Activated CD4-positive, alpha-beta T cell treated with anti-CD3 and anti-CD28 coated beads for 36 hours (primary cell): Measurements from ENCODE around the gene HPS6. TPM values are rescaled to one million over a fixed set of nuclear protein-coding genes. Genes with fewer than 3 reads are reported as not detected.
"Not testable (repeated sequence)": the region's sequence is repeated elsewhere in the genome, so short reads cannot be mapped to it uniquely, and the experiment has no call there.

Source experiments
- ATAC-seq: fragments of 200-7000 bp; cut with Tn5 transposase; one replicate; pipeline ENCODE4 v1.10.0; 2021; ENCODE audit warnings: mild to moderate bottlenecking, moderate library complexity
- CTCF ChIA-PET: fragments of 350-600 bp; sonication (Branson Sonifier 250); formaldehyde crosslinking; loops from one replicate; lab custom pipeline; 2021; ENCODE audit warnings: antibody characterized with exemption; lab: Charles Lee
- POLR2A ChIA-PET: fragments of 350-600 bp; sonication (Branson Sonifier 250); formaldehyde crosslinking; loops from one replicate; lab custom pipeline; 2021; ENCODE audit warnings: antibody characterized with exemption, inconsistent platforms; lab: Charles Lee
- DNase-seq: peaks from one replicate; pipeline ENCODE4 v3.0.0-alpha.2; 2020
- H3K27ac Mint-ChIP-seq: one replicate; pipeline ENCODE4 v1.8.0; 2021; ENCODE audit warnings: mixed read lengths
- H3K27me3 Mint-ChIP-seq: one replicate; pipeline ENCODE4 v1.8.0; 2021; ENCODE audit warnings: mixed read lengths
- H3K36me3 Mint-ChIP-seq: one replicate; pipeline ENCODE4 v1.8.0; 2021; ENCODE audit warnings: low read depth, mixed read lengths
- H3K4me1 Mint-ChIP-seq: one replicate; pipeline ENCODE4 v1.8.0; 2021; ENCODE audit warnings: mixed read lengths
- H3K4me3 Mint-ChIP-seq: one replicate; pipeline ENCODE4 v1.8.0; 2021; ENCODE audit warnings: mild to moderate bottlenecking, moderate library complexity, mixed read lengths
- H3K9me3 Mint-ChIP-seq: one replicate; pipeline ENCODE4 v1.8.0; 2021; ENCODE audit warnings: low read depth, mixed read lengths
- intact Hi-C, 2 experiments: fragments of 100-400 bp; cut with DNase I in 1 of 2; cut with micrococcal nuclease in 1 of 2; formaldehyde crosslinking; loops; one replicate each; pipeline versions ENCODE4 v1.14.2 to v1.15.1; 2022 to 2024; cut with DNase I, micrococcal nuclease
- total RNA-seq, 2 experiments: library from RNA; stranded (reverse); gene quantifications; one replicate each; pipeline ENCODE4 v1.2.3, GENCODE V29; 2021

The HPS6 gene
- 10 to 100 TPM; 12.9 to 18.9 TPM for total RNA-seq

GRCh38 chr10:102064868-102065560 lies at the start of gene HPS6:
HPS6 (plus strand) TSS chr10:102065349; CDS start chr10:102065475, 126 bp downstream.
- no peaks in the 10 kb centered on the region for H3K9me3 Mint-ChIP-seq
- ChIA-PET CTCF (interaction anchor here (0.6 to 1.6 kb wide), 3 partner anchors 10 to 92 kb away, joined by 3 to 6 read pairs (median 3); no protein-coding TSS in a partner anchor), POLR2A (no interaction called here)
- peak within 1 kb of the TSS; percentile 79 for H3K4me3 Mint-ChIP-seq
- peaks cover 22% of the 10 kb centered on the region for H3K4me1 Mint-ChIP-seq
- ATAC-seq (peak; percentile 99), DNase-seq (peak; percentile 94)
- intact Hi-C loops: loop anchor here (1.0 to 5.0 kb wide), 10 partner anchors 9 to 373 kb away; partner anchors contain the start of genes ARMH3 (in 2 of the 2), OGA (in 2 of the 2), NOLC1 (in 1 of the 2) and NPM3 (in 1 of the 2)
- H3K27me3 Mint-ChIP-seq: no peaks in the 10 kb centered on the region
- peak within 1 kb of the TSS; percentile 88 for H3K27ac Mint-ChIP-seq
- H3K36me3 Mint-ChIP-seq: no peaks in the 10 kb centered on the region

- Mint-ChIP-seq H3K9me3 (no peaks in the 10 kb centered on the region), H3K36me3 (peaks cover 11% of the 10 kb centered on the region), H3K27me3 (no peaks in the 10 kb centered on the region), H3K27ac (peak overlapping the region; percentile 45), H3K4me3 (no peak overlapping the region), H3K4me1 (peaks cover 2% of the 10 kb centered on the region)
- ChIA-PET POLR2A (no interaction called here), CTCF (interaction anchor here (0.7 to 4.0 kb wide), 2 partner anchors 8 to 349 kb away, joined by 3 to 17 read pairs; no protein-coding TSS in a partner anchor)
- intact Hi-C loops: no loop called here
- DNase-seq (no peak), ATAC-seq (no peak)
Measured at GRCh38 chr10:102016416-102016815, 48.7 kb upstream of the HPS6 start.

- ChIA-PET CTCF (interaction anchor here (1.1 to 4.0 kb wide), 2 partner anchors 9 to 176 kb away, joined by 3 to 17 read pairs; no protein-coding TSS in a partner anchor), POLR2A (no interaction called here)
- H3K9me3 Mint-ChIP-seq: no peaks in the 10 kb centered on the region
- DNase-seq (no peak), ATAC-seq (no peak)
- no peak overlapping the region for H3K27ac Mint-ChIP-seq
- no peak overlapping the region for H3K4me3 Mint-ChIP-seq
- H3K4me1 Mint-ChIP-seq: peaks cover 2% of the 10 kb centered on the region
- intact Hi-C loops: no loop called here
- no peaks in the 10 kb centered on the region for H3K27me3 Mint-ChIP-seq
- H3K36me3 Mint-ChIP-seq: peaks cover 14% of the 10 kb centered on the region
Measured at GRCh38 chr10:102017295-102017694, 47.9 kb upstream of the HPS6 start.

GRCh38 chr10:102020938-102021337 lies 44.2 kb upstream of the HPS6 start:
- H3K4me3 Mint-ChIP-seq: no peak overlapping the region
- peak; percentile 32 for DNase-seq
- CTCF ChIA-PET: interaction anchor here (0.8 to 0.9 kb wide), 2 partner anchors 11 to 52 kb away, joined by 3 to 6 read pairs; no protein-coding TSS in a partner anchor
- H3K9me3 Mint-ChIP-seq: no peaks in the 10 kb centered on the region
- H3K27ac Mint-ChIP-seq: no peak overlapping the region
- intact Hi-C loops: no loop called here
- POLR2A ChIA-PET: interaction anchor here (0.6 kb wide), 1 partner anchor 653 kb away, joined by 6 read pairs; no protein-coding TSS in a partner anchor
- ATAC-seq: peak; percentile 68
- H3K36me3 Mint-ChIP-seq: peaks cover 16% of the 10 kb centered on the region
- no peaks in the 10 kb centered on the region for H3K27me3 Mint-ChIP-seq
- H3K4me1 Mint-ChIP-seq: peaks cover 2% of the 10 kb centered on the region

- no peak for DNase-seq
- ChIA-PET POLR2A (no interaction called here), CTCF (interaction anchor here (0.6 kb wide), 1 partner anchor 13 kb away, joined by 3 read pairs; no protein-coding TSS in a partner anchor)
- intact Hi-C loops: no loop called here
- Mint-ChIP-seq H3K4me1 (peaks cover 2% of the 10 kb centered on the region), H3K9me3 (no peaks in the 10 kb centered on the region), H3K4me3 (no peak overlapping the region), H3K27me3 (no peaks in the 10 kb centered on the region), H3K36me3 (peaks cover 22% of the 10 kb centered on the region), H3K27ac (no peak overlapping the region)
- ATAC-seq: no peak
Measured at GRCh38 chr10:102024799-102025198, 40.4 kb upstream of the HPS6 start.

- POLR2A ChIA-PET: no interaction called here
Measured at GRCh38 chr10:102027261-102027660, 37.9 kb upstream of the HPS6 start.

DNA sequence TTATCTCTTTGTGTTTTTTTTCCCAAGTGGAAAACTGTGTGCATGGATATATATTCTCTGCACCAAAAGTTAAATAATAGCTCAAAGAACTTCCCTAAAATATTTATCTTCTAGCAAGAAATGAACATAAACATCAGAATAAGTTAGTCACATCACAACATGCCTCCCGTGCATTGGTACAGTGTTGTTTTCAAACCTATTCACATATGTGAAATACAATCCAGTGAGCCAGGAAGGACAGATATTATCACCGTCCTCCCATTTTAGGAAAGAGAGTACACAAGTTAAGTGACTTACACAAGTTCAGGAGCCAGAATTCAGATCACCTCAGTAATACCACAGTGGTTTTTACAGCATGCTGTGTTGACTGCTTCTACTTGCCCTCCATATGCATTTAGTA lies 31.4 kb upstream of the HPS6 start:
- POLR2A ChIA-PET: no interaction called here
- DNase-seq (no peak), ATAC-seq (no peak)
- Mint-ChIP-seq H3K27ac (no peak overlapping the region), H3K27me3 (no peaks in the 10 kb centered on the region), H3K9me3 (no peaks in the 10 kb centered on the region), H3K4me3 (no peak overlapping the region), H3K36me3 (peaks cover 31% of the 10 kb centered on the region), H3K4me1 (no peaks in the 10 kb centered on the region)
- intact Hi-C loops: no loop called here
- CTCF ChIA-PET: interaction anchor here (1.5 kb wide), 1 partner anchor 24 kb away, joined by 3 read pairs; no protein-coding TSS in a partner anchor

More at GRCh38 chr10:102027261-102027660, 37.9 kb upstream of the HPS6 start:
- no peak overlapping the region for H3K4me3 Mint-ChIP-seq
- intact Hi-C loops: no loop called here
- H3K27ac Mint-ChIP-seq: no peak overlapping the region
- H3K27me3 Mint-ChIP-seq: no peaks in the 10 kb centered on the region
- H3K36me3 Mint-ChIP-seq: peaks cover 22% of the 10 kb centered on the region
- CTCF ChIA-PET: interaction anchor here (0.8 to 1.2 kb wide), 2 partner anchors 17 to 47 kb away, joined by 4 read pairs; no protein-coding TSS in a partner anchor
- H3K9me3 Mint-ChIP-seq: no peaks in the 10 kb centered on the region
- no peaks in the 10 kb centered on the region for H3K4me1 Mint-ChIP-seq
- ATAC-seq (no peak), DNase-seq (no peak)

DNA sequence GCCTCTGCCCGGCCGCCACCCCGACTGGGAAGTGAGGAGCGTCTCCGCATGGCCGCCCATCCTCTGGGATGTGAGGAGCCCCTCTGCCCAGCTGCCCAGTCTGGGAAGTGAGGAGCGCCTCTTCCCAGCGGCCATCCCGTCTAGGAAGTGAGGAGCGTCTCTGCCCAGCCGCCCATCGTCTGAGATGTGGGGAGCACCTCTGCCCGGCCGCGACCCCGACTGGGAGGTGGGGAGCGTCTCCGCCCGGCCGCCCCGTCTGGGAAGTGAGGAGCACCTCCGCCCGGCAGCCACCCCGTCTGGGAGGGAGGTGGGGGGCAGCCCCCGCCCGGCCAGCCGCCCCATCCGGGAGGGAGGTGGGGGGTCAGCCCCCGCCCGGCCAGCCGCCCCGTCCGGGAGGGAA lies 29.3 kb upstream of the HPS6 start:
- CTCF ChIA-PET, H3K4me3 Mint-ChIP-seq, ATAC-seq, intact Hi-C loops, H3K27me3 Mint-ChIP-seq, H3K4me1 Mint-ChIP-seq, H3K9me3 Mint-ChIP-seq, POLR2A ChIA-PET, H3K27ac Mint-ChIP-seq, DNase-seq: not testable (repeated sequence)
- peaks cover 23% of the 10 kb centered on the region for H3K36me3 Mint-ChIP-seq

DNA sequence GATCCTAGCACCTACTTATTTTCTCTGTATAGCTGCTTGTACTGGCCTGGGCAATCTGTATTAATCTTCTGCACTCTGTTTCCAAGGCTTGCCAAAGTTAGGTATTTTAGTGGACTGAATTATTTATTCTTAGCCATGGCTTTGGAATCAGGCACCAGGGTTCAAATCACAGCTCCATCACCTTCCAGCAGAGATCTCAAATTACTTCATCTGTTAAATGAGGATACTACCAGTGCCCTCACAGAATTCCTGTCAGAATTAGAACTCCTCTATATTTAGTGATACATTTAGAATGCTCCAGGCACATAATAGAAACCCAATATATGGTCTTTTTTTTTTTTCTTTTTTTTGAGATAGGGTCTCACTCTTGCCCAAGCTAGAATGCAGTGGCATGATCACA lies 26.7 kb upstream of the HPS6 start:
- DNase-seq: no peak
- no peaks in the 10 kb centered on the region for H3K27me3 Mint-ChIP-seq
- peaks cover 5% of the 10 kb centered on the region for H3K4me1 Mint-ChIP-seq
- H3K36me3 Mint-ChIP-seq: peaks cover 12% of the 10 kb centered on the region
- no peaks in the 10 kb centered on the region for H3K9me3 Mint-ChIP-seq
- POLR2A ChIA-PET: no interaction called here
- H3K27ac Mint-ChIP-seq: no peak overlapping the region
- CTCF ChIA-PET: interaction anchor here (0.6 to 1.3 kb wide), 5 partner anchors 14 to 197 kb away, joined by 3 to 5 read pairs (median 3); no protein-coding TSS in a partner anchor
- no peak for ATAC-seq
- intact Hi-C loops: no loop called here
- no peak overlapping the region for H3K4me3 Mint-ChIP-seq

DNA sequence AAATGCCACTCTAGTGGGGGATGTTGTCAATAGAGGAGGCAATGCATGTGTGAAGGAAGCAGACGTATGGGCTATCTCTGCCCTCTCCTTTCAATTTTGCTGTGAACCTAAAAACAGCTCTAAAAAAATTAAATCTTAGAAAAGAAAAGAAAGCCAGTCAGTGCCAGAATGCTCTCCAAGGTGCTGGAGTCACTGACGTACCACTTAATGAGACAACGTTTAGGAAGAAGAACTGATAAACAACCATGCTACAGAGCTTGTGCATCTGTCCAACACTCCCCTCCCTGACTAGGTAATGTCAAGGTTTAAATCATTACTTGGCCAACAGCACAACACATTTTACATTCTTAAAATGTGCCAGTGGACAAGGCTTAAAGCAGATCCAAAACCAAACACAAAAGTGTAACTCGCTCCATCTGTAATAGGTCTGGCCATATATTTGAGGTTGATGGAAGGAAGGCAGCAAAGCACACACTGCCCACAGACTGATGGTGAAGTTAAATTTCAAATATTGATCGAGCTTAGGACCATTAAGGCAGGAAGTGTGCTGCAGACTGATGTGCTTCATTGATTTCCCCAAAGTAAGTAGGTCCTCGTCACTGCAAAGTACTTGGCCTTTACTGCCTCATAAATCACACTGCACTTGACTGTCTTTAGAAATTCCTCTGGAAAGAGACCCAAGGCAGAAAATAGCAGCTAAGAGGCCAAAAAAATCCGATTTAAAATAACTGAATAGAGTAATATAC lies 24.7 kb upstream of the HPS6 start:
- H3K4me3 Mint-ChIP-seq: no peak overlapping the region
- no peaks in the 10 kb centered on the region for H3K9me3 Mint-ChIP-seq
- no peak for ATAC-seq
- intact Hi-C loops: no loop called here
- no peak overlapping the region for H3K27ac Mint-ChIP-seq
- ChIA-PET CTCF (interaction anchor here (0.7 to 1.1 kb wide), 2 partner anchors 30 to 544 kb away, joined by 3 read pairs; no protein-coding TSS in a partner anchor), POLR2A (no interaction called here)
- H3K36me3 Mint-ChIP-seq: peaks cover 13% of the 10 kb centered on the region
- peaks cover 13% of the 10 kb centered on the region for H3K4me1 Mint-ChIP-seq
- no peaks in the 10 kb centered on the region for H3K27me3 Mint-ChIP-seq
- DNase-seq: no peak

DNA sequence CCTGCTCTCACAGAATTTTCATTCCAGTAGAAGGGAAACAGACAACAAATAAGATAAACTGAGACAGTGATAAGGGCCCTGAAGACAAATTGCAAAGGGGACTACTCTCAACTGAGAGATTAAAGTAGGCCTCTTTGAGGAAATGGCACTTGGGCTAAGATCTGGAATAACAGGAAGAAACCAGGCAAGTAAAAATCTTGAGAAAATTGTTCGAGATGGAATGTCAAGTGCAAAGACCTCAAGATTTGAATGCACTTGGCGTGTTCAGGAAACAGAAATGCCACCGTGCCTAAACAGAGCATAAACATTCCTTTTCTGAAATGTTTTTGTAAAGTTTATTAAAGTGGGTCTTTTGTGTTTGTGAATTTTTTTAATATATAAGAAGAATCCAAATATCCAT lies 19.9 kb upstream of the HPS6 start:
- no peaks in the 10 kb centered on the region for H3K9me3 Mint-ChIP-seq
- peaks cover 30% of the 10 kb centered on the region for H3K4me1 Mint-ChIP-seq
- POLR2A ChIA-PET: no interaction called here
- intact Hi-C loops: no loop called here
- no peak overlapping the region for H3K27ac Mint-ChIP-seq
- DNase-seq (no peak), ATAC-seq (no peak)
- H3K36me3 Mint-ChIP-seq: peaks cover 1% of the 10 kb centered on the region
- CTCF ChIA-PET: interaction anchor here (0.9 kb wide), 1 partner anchor 35 kb away, joined by 3 read pairs; no protein-coding TSS in a partner anchor
- no peaks in the 10 kb centered on the region for H3K27me3 Mint-ChIP-seq
- no peak overlapping the region for H3K4me3 Mint-ChIP-seq
